Stromal cell of bone marrow (primary cell): Measurements from ENCODE around the gene C1orf87.

Source experiments
- DNase-seq: peaks from one replicate; pipeline ENCODE4 v3.0.0-alpha.2; 2012; ENCODE audit warnings: low read depth

Gene C1orf87

DNA sequence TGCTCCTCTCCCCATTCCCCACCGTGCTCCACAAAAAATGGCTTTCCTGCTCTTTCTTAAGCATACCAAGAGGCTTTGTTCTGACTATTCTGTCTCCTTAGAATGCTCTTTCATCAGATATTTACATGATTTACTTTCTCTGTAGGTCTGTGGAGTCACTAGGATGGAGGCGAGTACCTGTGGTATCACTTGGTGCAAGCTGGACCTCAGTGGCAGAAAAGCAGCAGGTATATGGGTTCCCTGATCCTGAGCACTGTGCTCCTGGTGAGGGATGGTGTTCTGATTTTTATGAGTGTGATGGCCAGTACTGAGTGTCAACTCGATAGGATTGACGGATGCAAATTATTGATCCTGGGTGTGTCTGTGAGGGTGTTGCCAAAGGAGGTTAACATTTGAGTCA is 10.0 kb downstream of the C1orf87 start:
- no peak for DNase-seq

- no peak for DNase-seq
These were observed 14.1 kb downstream of the C1orf87 start for GRCh38 chr1:60059468-60059867.

DNA sequence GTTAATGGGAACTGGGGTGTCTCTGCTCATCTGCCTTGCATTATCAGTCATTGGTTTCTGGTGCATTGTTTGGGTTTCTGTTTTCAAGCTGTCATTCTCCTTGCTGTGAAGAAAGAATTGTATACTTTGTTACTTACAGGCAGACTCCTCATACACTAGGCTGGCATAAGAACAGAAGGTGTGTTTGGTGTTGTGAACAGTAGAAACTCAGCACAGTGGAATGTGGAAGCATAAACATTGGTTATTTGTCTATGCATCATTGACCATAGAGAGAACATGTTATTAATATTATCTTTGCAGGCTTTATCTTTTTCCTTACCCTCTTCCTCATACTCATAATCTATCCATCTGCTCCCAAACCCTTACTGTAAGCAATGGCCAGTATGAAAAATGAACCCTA is 18.2 kb downstream of the C1orf87 start:
- no peak for DNase-seq

GRCh38 chr1:60054374-60054773 is 19.2 kb downstream of the C1orf87 start:
- DNase-seq: no peak

GRCh38 chr1:60052601-60053000 is 21.0 kb downstream of the C1orf87 start:
- no peak for DNase-seq

DNA sequence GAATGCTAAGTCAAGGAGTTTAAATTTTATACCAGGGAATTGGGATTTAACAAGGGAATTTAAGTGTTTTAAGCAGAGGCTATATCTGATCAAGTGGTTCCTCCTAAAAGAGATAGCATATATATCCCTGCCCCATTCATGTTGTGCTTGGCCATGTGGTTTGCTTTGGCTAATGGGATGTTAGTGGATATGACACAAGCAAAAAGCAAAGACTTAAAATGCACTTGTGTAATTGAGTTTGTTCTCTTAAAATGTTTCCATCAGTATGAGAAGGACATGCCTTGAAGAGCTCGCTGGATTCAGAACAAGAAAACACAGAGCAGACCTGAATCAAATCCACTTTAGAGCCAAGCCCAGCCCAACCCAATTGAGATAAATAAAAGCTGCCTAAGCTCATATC is 22.4 kb downstream of the C1orf87 start:
- DNase-seq: no peak

GRCh38 chr1:60049188-60049587 is 24.4 kb downstream of the C1orf87 start:
- DNase-seq: no peak

- DNase-seq: no peak
These were observed 28.7 kb downstream of the C1orf87 start for GRCh38 chr1:60044881-60045280.

- DNase-seq: no peak
These were observed 31.8 kb downstream of the C1orf87 start for GRCh38 chr1:60041783-60042182.

DNA sequence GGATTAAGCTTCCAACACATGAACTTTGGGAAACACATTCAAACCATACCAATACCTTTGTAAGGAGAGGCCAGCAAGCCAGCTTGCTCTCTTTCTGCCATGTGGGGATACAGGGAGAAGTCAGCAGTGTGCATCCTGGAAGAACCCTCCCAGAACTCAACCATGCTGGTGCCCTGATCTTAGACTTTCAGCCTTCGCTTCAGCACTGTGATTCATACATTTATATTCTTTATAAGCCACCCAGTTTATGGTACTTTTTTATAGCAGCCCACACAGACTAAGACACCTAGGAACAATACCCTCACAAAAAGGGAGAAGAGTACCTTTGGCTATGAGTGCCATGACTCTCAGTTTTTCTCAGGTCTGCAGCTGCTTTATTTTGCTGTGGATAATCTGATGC is 35.9 kb downstream of the C1orf87 start:
- no peak for DNase-seq

DNA sequence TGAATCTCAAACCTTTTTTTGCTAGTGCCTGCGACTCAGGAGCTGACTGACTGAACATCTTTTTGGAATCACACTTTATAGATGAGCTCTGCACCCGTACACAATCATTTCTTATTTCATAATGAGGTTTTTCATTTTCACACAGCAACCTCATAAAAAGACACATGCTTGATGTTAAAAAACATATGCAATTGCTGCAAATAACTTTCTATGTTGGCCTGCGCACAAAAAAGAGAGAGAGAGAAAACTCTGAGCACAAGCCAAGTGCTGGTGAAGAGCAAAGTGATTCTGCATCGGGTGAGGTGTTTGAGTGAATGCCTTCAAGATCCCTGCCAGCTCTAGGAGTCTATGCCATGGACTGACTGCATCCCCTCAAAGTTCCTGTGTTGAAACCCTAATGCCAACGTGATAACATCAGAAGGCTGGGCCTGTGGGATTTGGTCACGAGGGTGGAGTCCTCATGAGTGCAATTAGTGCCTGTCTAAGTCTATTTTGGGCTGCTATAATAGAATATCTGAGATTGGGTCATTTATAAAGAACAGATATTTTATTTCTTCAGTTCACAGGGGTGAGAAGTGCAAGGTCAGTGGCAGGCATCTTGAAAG is 36.6 kb downstream of the C1orf87 start:
- no peak for DNase-seq

- DNase-seq: no peak
These were observed 37.6 kb downstream of the C1orf87 start for GRCh38 chr1:60035921-60036320.

DNA sequence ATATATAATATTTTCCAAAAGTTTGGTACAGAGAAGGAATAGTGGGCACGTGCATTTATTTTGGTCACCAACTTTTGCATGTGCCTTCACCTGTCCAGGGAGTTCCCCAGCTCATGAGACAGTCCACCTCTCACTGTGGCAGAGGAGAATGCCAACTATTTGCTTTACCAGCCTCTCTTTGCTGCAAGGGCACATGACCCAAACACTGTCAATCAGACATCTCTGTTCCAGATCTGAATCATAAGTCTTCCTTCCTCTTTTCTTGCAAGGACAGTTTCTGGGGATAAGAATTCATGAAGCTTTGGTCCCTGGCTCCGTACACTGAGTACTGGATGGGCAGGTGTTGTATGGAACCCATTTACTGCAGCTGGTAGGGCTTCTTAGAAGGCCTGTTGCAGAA is 38.6 kb downstream of the C1orf87 start:
- no peak for DNase-seq

DNA sequence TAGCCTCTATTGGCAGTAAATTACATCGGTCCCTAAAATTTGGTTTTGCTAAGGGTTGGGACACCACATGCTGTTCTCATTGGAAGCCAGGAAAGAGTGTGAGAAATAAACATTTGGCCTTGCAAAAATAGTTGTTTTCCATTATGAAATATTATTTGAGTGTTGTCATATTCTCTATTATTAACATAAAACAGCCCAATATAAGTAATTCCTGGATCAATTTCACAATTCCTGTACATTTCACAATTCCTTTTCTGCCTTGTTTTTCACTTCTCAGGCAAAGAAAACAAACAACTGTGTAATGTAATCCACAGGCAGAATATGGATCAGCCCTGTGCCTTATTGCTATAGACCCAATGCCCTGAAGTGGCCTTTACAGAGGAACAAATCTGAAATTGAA is 40.5 kb downstream of the C1orf87 start:
- DNase-seq: no peak

GRCh38 chr1:60031146-60031545 is 42.4 kb downstream of the C1orf87 start:
- no peak for DNase-seq

DNA sequence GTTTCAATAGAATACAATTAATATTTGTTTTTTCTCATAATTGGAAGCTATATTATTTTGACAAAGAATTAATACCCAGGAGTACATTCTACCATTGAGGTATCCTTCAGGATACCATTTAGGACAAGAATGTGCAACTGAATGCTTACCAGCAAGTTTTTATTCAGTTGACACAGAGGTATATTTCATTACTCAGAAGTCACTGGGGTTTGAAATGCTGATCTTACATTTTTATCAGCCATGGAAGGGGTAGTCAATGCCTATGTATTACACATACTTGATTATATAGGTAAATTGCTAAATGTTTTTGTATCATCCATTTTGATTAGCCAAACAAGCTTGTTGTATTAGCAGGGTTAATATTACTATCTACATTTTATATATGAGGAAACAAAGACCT is 48.0 kb downstream of the C1orf87 start:
- no peak for DNase-seq

DNA sequence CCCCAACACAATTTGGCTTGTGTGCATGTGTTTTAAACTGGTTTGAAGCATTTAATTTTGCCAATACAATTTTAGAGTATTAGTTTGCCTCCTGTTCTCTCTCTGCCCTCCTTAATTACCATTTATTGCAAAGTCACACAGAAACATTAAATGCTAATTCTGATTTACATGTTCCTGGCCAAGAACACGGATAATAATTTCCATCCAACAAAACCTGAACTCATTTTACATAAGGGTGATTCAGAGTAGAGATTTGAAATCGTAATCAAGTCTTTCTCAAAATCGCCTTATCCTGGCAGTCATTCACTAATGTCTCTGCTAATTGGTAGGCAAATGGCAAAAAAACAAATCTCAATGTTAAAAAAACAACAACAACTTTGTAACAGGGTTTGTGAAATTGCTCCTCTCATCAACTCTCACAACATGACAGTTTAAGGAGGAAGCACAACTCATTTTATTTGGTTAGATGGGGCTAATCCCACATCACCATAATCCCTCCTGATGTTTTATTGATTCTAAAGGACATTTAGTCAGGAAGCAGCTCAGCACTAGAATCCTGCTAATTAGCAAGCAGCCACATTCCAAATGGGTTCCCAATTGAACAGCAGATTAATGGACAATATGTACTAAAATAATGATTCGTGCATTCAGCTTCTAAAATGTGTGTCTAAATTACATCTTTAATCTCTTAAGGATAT is 55.9 kb downstream of the C1orf87 start:
- no peak for DNase-seq

DNA sequence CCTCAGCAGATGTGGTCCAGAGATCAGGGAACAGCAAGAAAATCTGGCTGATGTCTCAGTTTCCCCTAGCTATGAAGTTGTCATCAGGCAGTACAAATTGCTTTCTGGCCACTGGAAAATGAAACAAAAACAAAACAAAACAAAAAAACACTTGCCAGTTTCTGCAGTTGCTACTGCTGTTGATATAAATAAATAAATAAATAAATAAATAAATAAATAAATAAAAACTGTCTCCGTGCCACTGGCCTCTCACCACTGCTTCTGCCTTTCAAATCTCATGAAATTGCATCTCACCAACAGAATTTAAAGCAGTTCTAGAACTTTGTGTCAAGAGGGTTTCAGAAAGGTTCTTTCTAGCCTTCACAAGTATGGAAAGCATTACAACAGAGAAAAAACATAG is 62.9 kb downstream of the C1orf87 start:
- DNase-seq: no peak

- no peak for DNase-seq
These were observed 65.1 kb downstream of the C1orf87 start for GRCh38 chr1:60008500-60008899.

GRCh38 chr1:60000625-60001024 is 72.9 kb downstream of the C1orf87 start:
- no peak for DNase-seq

- no peak for DNase-seq
These were observed 73.8 kb downstream of the C1orf87 start for GRCh38 chr1:59999746-60000145.

DNA sequence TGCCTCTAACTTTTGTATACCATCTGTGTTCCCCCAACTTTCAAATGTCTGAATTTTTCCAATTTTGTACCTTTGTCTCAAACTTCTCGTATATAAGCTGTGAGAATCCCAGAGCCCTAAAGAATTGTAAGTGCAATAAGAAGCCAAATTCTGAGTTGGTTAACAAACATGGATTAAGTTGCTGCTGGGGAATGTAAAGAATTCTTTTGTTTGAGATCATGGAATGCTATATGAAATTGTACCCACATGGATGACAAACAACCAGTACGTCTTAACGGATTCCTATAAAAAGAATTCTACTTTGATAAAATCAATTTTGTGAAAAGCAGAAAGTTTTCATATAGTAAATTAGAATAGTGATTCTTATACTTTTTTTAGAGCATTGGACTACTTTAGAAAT is 74.6 kb downstream of the C1orf87 start:
- DNase-seq: no peak

- DNase-seq: no peak
These were observed 76.0 kb downstream of the C1orf87 start for GRCh38 chr1:59997479-59998115.
